Measurements from ENCODE around the gene ZNF345.

The ZNF345 gene

DNA sequence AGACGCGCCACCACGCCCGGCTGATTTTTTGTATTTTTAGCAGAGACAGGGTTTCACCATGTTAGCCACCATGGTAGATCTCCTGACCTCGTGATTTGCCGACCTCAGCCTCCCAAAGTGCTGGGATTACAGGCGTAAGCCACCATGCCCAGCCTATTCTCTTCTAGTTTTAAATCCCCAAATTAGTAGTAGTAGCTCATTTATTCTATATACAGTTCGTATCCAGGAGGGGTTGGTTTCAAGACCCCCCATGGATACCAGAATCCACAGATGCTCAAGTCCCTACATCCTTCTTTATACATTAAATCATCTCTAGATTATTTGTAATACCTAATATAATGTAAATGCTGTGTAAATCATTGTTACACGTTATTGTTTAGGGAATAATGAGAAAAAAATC is 67.4 kb downstream of the ZNF345 start:
- DNase-seq: no peak

All from fibroblast of skin of scalp (primary cell).